NCI-H146 (cell line): ENCODE data around the gene MAP10.
"Not testable (repeated sequence)": the region's sequence is repeated elsewhere in the genome, so short reads cannot be mapped to it uniquely, and the experiment has no call there.

Experiments used
- DNase-seq: peaks from one replicate; lab custom pipeline; 2025; lab: John Stamatoyannopoulos, UW

Gene MAP10, protein sequence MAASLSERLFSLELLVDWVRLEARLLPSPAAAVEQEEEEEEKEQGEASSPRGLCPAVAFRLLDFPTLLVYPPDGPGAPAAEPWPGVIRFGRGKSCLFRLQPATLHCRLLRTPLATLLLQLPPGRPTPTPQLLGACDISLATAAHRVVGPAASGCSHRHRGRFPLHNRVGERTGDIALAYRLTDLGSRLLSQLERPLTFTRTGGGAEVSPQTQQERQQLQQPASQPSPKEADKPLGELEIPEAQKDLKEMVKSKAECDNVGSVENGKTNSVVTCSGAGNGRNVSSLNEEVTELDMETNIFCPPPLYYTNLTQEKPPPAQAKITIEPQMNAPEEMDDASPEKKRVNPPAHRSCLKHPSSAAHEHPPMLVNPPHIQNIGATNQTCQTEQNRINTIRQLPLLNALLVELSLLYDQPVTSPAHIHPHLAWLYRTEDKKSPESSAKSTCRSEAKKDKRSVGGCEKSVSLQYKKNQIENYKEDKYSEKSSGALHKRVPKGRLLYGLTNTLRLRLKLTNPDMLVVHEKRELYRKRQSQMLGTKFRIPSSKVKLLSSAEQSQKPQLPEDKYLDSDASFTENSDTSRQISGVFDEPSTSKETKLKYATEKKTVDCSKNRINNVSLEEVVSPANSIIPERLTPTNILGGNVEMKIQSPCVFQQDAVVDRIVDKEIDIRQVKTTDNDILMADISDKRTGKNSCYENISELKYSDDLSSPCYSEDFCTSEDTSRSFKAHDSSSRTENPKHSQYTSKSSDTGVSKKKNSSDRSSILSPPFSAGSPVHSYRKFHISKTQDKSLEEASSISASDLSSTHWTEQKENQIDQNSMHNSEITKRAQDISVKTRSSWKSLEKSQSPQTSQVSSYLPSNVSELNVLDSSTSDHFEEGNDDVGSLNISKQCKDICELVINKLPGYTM

DNA sequence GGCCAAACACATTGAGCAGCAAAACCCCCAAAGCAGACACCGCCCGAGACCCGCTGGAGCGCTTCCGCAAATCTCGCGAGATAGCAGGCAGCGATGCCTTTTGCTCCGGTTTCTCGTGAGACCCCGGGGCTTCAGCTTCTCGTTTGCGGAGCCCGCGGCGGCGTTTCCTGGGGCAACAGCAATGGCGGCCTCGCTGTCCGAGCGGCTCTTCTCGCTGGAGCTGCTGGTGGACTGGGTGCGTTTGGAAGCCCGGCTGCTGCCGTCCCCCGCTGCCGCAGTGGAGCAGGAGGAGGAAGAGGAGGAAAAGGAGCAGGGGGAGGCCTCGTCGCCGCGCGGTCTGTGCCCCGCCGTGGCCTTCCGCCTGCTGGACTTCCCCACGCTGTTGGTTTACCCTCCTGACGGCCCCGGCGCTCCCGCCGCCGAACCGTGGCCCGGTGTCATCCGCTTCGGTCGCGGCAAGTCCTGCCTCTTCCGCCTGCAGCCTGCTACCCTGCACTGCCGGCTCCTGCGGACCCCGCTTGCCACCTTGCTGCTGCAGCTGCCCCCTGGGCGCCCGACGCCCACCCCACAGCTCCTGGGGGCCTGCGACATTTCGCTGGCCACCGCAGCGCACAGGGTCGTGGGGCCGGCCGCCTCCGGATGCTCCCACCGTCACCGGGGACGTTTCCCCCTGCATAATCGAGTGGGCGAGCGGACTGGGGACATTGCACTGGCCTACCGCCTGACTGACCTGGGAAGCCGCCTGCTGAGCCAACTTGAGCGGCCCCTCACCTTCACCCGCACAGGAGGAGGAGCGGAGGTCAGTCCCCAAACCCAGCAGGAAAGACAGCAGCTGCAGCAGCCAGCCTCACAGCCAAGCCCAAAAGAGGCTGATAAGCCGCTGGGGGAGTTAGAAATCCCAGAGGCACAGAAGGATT lies at the start of gene MAP10:
Gene MAP10, plus strand, starts transcription at position 148 of the 917 bp plus-strand sequence. Its CDS starts 34 bp downstream, at position 182.
- peak; percentile 92 for DNase-seq

DNA sequence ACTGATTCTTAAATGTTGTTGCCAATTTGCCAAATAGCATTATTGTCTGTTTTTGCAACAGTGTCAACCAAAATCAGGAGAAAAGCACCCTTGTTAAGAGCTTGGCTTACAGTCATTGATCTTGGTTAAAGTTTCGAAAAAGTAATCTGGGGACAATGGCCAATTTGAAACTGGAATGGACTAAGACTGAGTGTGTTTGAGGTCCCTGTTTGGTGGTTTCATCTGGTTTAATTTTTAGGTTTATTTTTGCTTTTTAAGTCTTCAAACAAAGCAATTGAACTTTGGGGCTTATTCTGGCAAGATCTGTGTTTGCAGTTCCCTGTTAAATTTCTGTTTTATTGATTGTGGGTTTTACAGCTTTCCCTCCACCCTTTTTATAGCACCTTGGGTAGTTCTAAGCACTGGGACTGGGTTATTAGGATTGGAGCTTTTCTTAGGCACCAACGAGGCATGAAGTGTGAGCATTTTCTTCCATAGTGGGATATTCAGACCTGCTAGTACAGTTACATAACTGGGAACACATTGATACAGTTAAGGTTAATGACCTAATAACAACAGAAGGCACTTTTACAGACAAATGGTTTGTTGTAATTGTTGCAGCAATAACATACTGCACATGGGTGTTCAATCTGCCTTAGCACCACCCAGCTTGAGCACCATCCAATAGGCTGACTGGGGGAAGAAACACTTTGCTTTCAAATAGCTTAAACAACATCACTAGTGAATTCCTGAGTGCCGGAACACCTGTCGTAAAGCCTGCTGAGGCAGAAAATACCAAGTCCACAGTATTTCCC lies 40.6 kb upstream of the MAP10 start:
- DNase-seq = no peak

DNA sequence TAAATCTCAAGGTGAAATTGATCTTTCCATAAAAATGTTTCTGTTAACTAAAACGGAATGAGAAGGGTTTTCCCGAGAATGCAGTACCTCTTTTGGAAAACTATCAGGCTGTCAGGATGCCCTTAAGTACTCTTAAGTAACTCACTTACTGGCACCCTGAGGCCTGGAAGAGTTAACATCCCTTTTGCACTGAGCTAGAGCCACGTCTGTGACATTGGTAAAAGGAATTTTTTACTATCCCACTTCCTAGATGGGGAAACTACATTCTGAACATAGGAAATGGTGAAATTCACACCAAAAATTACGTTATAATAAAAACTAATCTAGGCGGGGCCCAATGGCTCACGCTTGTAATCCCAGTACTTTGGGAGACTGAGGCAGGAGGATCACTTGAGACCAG lies 39.7 kb upstream of the MAP10 start:
- DNase-seq = no peak

DNA sequence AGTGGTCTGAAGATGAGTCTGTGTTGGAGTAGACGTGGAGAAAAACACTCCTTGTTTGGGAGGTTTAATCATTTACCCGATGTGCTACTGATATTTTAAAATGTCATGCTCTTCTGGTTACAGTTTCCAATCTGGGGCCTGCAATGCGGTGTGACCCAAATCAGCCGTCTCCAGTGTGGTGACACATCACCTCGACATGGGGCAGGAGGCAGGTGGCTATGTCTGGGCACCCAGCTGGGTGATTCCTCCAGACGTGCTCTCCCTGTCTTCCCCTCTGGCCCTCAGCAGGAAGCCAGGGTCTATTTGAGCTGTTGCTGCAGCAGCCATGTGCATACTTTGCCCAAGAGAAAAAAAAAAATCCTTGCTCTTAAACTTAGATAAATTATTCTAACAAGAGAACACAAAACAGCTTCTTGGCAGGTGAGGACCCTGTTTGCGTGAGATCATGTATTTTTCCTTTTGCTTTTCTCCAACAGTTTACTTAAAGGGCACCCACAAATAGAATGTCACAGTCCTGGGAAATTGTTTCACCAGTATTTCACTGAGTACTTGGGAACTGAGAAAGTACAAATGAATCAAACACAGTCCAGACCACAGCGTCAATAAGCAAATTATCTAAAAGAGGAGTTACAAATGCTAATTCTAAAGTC lies 38.9 kb upstream of the MAP10 start:
- DNase-seq = no peak

DNA sequence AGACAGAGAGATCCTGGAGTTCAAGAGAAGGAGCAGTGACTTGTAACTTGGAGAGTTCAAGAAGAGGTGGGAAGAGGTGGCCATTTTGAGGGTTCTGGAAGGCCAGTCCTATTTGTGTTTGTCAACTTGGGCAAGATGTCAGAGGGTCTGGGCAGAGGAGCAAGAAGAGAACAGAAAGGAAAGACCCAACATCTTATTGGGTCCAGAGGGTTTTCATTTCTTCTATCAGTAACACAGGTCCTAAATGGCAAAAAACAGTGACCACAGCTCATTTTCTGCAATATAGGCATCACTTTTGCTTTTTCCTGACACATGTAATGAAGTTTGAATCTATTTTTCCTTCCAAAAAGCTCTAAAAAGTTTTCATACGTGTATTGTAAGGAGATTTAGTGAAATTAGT lies 38.3 kb upstream of the MAP10 start:
- no peak for DNase-seq

DNA sequence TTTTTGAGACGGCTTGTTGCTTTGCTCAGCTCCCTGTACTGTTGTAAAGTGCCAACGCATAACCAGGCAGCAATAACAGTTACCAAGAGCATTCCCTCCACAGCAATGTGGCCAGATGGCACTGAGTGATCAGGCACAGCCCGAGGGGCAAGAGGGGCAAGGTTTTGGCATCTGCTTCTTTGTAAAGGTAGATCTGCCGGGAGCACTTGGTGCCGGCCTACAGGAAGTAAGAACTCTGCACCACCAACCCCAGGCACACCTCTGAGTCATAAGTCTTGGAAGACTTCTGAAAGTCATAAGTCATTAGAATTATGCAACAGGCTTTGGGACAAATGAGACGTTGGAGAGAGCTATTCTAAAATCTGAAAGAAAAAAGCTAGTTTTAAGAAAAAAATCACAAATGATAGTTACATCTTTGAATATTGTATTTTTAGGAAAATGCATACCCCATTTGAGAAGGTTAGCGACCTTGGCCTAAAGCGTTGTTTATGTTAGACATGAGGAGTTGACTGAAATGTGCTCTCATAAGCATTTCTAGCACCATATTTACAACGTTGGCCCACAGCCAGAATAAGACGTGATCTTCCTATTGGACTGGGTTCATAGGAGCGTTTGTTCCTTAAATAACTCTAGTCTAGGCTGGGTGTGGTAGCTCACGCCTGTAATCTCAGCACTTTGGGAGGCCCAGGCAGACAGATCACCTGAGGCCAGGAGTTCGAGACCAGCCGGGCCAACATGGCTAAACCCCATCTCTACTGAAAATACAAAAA lies 37.7 kb upstream of the MAP10 start:
- DNase-seq = no peak

DNA sequence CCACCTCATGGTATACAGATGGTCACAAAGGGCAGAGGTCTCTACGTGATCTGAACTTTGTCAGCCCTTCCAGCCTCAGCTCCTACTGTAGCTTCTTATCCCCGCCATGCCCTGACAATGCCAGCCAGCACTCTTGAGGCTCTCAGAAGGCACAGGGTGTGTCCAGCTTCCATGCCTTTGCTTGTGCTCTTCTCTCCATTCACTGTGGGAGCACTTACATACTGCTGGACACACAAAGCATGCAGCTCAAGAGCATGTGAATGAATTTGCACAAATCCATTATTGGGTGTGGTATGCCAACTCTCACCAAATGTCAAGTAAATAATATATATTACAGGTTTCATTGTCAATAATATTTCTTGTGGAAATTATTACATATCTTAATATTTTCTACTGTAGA lies 36.4 kb upstream of the MAP10 start:
- no peak for DNase-seq

DNA sequence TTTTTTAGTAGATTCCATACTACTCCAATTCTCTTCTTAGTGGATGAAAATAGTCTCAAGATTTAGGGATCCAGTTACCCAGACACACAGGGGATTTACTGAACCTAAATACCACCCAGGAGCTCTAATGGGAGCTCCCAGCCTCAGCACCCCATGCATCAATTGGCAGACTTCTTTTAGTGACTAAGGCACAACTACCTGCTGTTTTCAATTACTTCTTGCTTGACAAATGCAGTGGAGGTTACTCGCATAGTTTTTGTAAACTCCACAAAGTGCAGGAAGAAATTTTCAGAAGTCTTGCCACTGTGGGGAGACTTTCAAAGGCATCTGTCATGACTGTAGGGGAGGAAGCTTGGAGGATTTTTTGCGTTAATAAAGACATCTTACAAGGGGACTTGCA lies 35.5 kb upstream of the MAP10 start:
- DNase-seq = no peak

DNA sequence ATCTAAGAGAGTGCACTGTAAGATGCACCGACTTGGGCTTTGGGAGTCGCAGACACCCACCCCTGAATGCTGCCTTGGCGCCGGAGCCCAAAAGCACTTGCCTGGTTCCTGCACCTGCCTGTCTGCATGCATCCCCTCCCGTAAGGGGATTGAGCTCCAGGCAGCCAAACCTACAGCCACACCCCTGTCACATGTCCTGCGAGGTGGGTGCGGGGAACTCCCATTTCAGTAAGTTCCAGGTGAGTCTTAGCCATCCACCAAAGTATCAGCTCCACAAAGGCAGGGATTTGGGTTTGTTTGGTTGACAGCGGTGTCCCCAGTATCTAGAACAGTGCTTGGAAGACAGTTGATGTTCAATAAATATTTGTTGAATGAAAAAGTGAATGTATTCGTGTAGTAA lies 31.5 kb upstream of the MAP10 start:
- no peak for DNase-seq

DNA sequence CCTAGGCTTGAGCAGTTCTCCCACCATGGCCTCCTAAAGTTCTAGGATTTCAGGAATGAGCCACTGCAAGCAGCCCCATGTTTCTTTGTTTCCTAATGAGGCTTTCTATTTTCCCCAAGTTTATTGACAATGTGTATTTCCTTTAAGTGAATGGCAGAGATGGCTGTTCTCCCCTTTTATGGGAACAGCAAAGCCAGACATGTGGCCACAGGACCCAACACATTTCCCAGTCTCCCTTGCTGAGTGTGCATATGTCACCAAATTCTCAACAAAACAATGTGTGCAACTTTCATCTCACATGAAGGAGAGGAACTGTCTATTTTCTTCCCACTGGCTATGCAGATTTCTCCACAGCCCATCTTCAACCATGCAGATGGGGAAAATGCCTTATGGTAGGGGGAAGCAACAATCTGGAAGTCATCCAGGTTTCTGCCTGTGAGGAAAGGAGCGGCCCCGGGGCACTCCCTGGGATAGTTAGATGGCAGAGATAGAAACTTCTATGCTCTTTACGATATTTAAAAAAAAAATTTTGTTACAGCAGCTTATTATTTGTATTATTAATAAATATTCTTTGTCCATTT lies 28.6 kb upstream of the MAP10 start:
- DNase-seq = no peak

DNA sequence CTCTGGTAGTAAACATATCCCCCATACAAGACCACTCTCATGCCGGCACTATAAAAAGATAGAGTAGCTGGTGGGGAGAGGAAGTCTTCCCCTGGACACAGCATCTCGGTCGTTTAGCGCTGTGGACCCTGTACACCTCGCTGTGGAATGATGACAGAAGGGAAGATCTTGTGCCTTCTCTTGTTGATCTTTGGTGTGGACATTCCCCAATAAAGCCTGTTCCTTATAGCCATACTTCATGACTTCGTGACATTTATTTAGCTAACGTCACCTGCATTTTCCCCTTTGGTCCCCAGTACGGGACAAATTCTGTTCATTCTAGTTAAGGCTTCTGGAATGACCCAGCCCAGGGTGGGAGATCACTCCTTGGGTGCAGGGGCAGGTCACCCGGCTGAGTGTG lies 24.9 kb upstream of the MAP10 start:
- DNase-seq = no peak

DNA sequence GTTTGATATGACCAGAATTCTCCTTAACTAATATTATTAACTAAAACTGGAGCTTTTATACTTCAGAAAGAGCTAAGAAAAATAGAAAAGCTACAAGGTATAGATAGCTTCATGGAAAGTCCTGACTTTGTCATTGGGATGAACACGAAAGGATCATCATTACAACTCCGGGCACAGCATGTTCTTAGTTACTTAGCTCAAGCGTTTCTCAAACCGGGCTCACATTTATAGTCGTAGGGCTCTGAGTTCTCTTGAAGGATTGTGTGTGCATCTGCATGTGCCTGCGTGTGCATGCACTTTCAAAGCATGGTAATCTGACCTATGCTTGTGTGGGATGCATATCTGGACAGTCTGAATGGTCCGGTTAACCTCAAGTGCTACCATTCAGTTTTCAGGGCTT lies 20.4 kb upstream of the MAP10 start:
- no peak for DNase-seq

DNA sequence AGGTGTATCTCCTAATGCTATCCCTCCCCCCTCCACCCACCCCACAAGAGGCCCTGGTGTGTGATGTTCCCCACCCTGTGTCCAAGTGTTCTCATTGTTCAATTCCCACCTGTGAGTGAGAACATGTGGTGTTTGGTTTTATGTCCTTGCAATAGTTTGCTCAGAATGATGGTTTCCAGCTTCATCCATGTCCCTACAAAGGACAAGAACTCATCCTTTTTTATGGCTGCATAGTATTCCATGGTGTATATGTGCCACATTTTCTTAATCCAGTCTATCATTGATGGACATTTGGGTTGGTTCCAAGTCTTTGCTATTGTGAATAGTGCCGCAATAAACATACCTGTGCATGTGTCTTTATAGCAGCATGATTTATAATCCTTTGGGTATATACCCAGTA lies 19.6 kb upstream of the MAP10 start:
- not testable (repeated sequence) for DNase-seq

DNA sequence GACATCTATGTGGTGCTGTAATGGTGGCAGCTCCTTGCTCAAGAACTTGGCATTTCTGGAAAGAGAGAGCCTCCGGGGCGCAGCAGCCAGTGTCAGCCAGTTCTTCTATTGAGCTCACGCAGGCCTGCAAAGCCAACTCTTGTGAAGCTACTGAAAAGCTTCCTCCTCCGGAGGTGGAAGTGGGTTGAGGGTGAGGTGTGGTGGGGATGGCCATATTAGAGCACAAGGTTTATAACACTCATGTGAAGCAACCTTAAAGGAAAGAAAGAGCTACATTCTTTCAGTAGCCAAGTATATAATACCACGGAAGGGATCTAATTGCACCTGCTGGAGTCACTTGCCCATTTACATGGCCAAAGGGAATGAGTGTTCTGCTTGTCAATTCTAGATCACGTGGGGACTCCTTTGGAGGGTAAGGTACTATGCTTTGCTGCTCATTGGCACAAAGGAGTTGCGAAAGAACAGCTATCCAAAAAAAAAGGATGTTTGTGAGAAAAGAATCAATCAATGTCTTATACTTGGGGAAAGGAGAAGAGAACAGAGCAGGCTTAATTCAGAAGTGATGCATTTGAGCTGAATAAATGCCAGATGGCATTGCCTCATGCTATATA lies 18.3 kb upstream of the MAP10 start:
- DNase-seq = no peak

DNA sequence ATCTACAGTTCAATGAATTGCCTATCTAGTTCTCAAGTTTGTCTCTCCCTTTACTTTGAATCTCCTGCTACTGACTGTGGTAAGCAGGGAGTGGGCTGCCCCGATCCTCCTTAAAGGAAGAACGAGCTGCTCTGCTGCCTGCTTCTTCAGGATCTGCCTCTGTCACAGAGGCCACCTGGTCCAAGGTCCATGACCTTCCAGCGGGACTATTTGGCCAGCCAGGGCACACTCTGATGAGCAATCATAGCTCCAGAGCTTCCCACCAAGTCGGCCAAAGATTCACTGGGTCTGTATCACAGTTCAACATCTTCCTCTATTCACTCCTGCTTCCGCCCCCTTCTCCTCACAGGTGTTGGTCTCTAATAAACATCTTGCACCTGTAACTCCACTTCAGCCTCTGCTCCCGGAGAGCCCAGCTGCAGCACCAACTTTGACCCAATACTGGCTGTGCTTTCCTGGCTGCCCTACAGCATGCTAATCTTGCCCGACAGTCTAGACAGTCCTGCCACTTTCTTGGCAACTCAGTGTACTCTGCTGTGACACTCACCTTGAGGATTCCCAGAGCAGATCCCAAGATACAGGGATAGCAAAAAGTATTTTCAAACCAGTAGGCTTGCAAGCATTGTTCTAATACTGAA lies 16.9 kb upstream of the MAP10 start:
- no peak for DNase-seq

DNA sequence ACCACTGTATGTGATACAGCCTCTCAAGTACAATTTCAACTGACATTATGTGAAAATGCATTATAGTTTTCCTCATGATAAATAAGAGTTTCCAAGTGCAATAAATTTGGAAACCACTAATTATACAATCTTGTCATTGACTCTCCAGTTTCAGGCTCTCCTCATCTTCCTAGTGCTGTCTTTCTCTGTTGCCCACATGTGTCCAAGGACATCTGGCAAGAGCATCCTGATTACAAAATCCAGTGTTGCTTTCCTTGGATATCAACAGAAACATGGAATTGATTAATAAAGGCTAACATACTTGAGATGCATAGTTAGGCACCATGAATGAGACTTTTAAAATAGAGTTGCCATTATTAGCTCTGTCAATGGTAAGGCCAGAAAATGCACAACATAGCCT lies 15.6 kb upstream of the MAP10 start:
- DNase-seq = no peak

DNA sequence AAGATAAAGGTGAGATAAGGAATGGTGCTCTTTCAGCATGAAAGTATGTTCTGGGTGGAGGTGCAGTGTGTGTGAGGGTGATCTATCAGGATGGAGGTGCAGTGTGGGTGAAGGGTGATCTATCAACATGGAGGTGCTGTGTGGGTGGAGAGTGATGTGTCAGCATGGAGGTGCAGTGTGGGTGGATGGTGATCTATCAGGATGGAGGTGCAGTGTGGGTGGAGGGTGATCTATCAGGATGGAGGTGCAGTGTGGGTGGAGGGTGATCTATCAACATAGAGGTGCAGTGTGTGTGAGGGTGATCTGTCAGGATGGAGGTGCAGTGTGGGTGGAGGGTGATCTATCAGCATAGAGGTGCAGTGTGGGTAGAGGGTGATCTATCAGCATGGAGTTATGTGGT lies 12.3 kb upstream of the MAP10 start:
- DNase-seq = no peak

DNA sequence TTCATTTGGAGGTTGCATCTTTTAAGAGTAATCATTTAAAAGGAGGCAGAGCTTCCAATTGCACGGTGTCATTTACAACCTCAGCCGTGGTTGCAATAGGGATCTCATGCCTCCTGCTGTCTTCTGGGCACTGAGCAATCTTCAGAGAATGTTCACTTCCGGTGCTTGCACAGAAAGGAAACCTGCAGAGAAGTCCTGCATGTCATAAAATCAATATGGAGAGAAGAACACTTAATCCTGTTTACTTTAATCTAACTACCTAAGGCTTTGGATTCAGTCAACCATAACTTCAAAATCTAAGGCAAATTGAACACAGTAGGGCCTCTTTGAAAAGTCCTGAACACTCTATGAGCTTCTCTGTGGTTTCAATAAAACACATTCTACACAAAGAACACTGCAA lies 11.3 kb upstream of the MAP10 start:
- DNase-seq = peak; percentile 84
